EH (cell line): ENCODE measurements around the gene EVC.

Experiments used
- DNase-seq: peaks from one replicate; pipeline ENCODE4 v3.0.0-alpha.2; 2015; ENCODE audit warnings: low read depth

The EVC gene

GRCh38 chr4:5755161-5755560, 44.2 kb downstream of the EVC start:
- no peak for DNase-seq

GRCh38 chr4:5755679-5756078, 44.7 kb downstream of the EVC start:
- DNase-seq, result no peak

GRCh38 chr4:5756271-5756670, 45.3 kb downstream of the EVC start:
- DNase-seq, result no peak

GRCh38 chr4:5757091-5757490, 46.1 kb downstream of the EVC start:
- DNase-seq, result no peak

- DNase-seq, result no peak
Observed at GRCh38 chr4:5757536-5757935, 46.5 kb downstream of the EVC start.

GRCh38 chr4:5757954-5758353, 47.0 kb downstream of the EVC start:
- DNase-seq, result no peak

GRCh38 chr4:5758741-5759140, 47.7 kb downstream of the EVC start:
- peak; percentile 98 for DNase-seq

- DNase-seq, result no peak
Observed at GRCh38 chr4:5759236-5760075, 48.5 kb downstream of the EVC start.

- no peak for DNase-seq
Observed at GRCh38 chr4:5760246-5760645, 49.2 kb downstream of the EVC start.

- no peak for DNase-seq
Observed at GRCh38 chr4:5760936-5761480, 50.0 kb downstream of the EVC start.

- DNase-seq, result no peak
Observed at GRCh38 chr4:5770051-5770450, 59.0 kb downstream of the EVC start.

GRCh38 chr4:5772528-5773270, 61.7 kb downstream of the EVC start:
- DNase-seq, result no peak

- DNase-seq, result peak; percentile 70
Observed at GRCh38 chr4:5773271-5773555, 62.2 kb downstream of the EVC start.

GRCh38 chr4:5774416-5775036, 63.5 kb downstream of the EVC start:
- DNase-seq, result no peak

- no peak for DNase-seq
Observed at GRCh38 chr4:5776510-5776909, 65.5 kb downstream of the EVC start.

- DNase-seq, result peak; percentile 97
Observed at GRCh38 chr4:5780831-5781480, 70.0 kb downstream of the EVC start.

- no peak for DNase-seq
Observed at GRCh38 chr4:5781691-5782090, 70.7 kb downstream of the EVC start.

- no peak for DNase-seq
Observed at GRCh38 chr4:5782829-5783476, 72.0 kb downstream of the EVC start.

GRCh38 chr4:5783486-5783885, 72.5 kb downstream of the EVC start:
- no peak for DNase-seq

- DNase-seq, result no peak
Observed at GRCh38 chr4:5784021-5784420, 73.0 kb downstream of the EVC start.

GRCh38 chr4:5784960-5785611, 74.1 kb downstream of the EVC start:
- peak; percentile 12 for DNase-seq
